SU-DHL-6 (cell line): ENCODE results near the gene ERO1A.

ENCODE experiments used
- H2AFZ ChIP-seq: fragments of 200-600 bp; sonication (generic); 2 replicates; pipeline ENCODE4 v1.6.1; 2014; ENCODE audit warnings: low read depth, mild to moderate bottlenecking, moderate library complexity, mixed read lengths, antibody characterized with exemption, low read length; ENCODE audit not compliant: severe bottlenecking
- H3F3A ChIP-seq: fragments of 200-600 bp; shearing (Covaris generic); 2 replicates; pipeline ENCODE4 v1.6.0; 2016; ENCODE audit warnings: antibody characterized with exemption, mild to moderate bottlenecking; ENCODE audit not compliant: insufficient read depth
- H3K27ac ChIP-seq: fragments of 200-600 bp; sonication (generic); 2 replicates; pipeline ENCODE4 v1.5.1; 2016; ENCODE audit warnings: low read depth, mild to moderate bottlenecking, low read length, moderate library complexity, mixed read lengths
- H3K27me3 ChIP-seq: fragments of 200-600 bp; sonication (generic), shearing (Covaris generic); 2 replicates; pipeline ENCODE4 v1.6.0; 2014; ENCODE audit warnings: mild to moderate bottlenecking, low read length
- H3K36me3 ChIP-seq: fragments of 200-600 bp; sonication (generic); 2 replicates; pipeline ENCODE4 v1.6.1; 2014; ENCODE audit warnings: mild to moderate bottlenecking, low read length, mixed read lengths
- H3K4me2 ChIP-seq: fragments of 300-600, 200-600 bp; shearing (Covaris generic), sonication (generic); 2 replicates; pipeline ENCODE4 v1.6.0; 2014; ENCODE audit warnings: low read length, low read depth, mild to moderate bottlenecking; ENCODE audit not compliant: poor library complexity, severe bottlenecking
- H3K4me3 ChIP-seq: fragments of 200-600 bp; sonication (generic); 2 replicates; pipeline ENCODE4 v1.5.1; 2014; ENCODE audit warnings: antibody characterized with exemption, low read length, mild to moderate bottlenecking, mixed read lengths; ENCODE audit not compliant: insufficient read depth, poor library complexity, severe bottlenecking
- H3K79me2 ChIP-seq: fragments of 200-600 bp; sonication (generic); 2 replicates; pipeline ENCODE4 v1.6.1; 2014; ENCODE audit warnings: mild to moderate bottlenecking, low read length, moderate library complexity; ENCODE audit not compliant: insufficient read depth
- H3K9ac ChIP-seq: fragments of 200-600 bp; sonication (generic); 2 replicates; pipeline ENCODE4 v1.7.0; 2014; ENCODE audit warnings: mild to moderate bottlenecking, low read length
- H3K9me2 ChIP-seq: fragments of 200-600 bp; sonication (generic); replicated peaks from 2 replicates; pipeline ENCODE4 v1.6.1; 2014; ENCODE audit warnings: low read length; ENCODE audit not compliant: insufficient read depth
- H3K9me3 ChIP-seq: fragments of 200-600 bp; sonication (generic); 2 replicates; pipeline ENCODE4 v1.6.1; 2014; ENCODE audit warnings: low read length, mixed read lengths; ENCODE audit not compliant: insufficient read depth
- H4K20me1 ChIP-seq: fragments of 200-600 bp; sonication (generic); 2 replicates; pipeline ENCODE4 v1.6.1; 2014; ENCODE audit warnings: low read depth, mild to moderate bottlenecking, antibody characterized with exemption, low read length, moderate library complexity, mixed read lengths
- CTCF ChIP-seq: fragments of 200-600 bp; sonication (generic); IDR thresholded peaks from one replicate; pipeline ENCODE4 v1.5.1; 2017; ENCODE audit warnings: antibody characterized with exemption, mild to moderate bottlenecking, low read length, moderate library complexity; ENCODE audit not compliant: insufficient read depth, poor library complexity, severe bottlenecking
- EZH2phosphoT487 ChIP-seq: fragments of 200-600 bp; sonication (generic), shearing (Covaris generic); conservative IDR thresholded peaks from 2 replicates; pipeline ENCODE4 v1.6.1; 2018; ENCODE audit warnings: mild to moderate bottlenecking, antibody characterized with exemption, low read length, moderate library complexity, mixed read lengths

Gene ERO1A

GRCh38 chr14:52683985-52684520, 11.3 kb downstream of the ERO1A start:
- Histone ChIP-seq H3K79me2 (peaks cover 62% of the 10 kb centered on the region), H3K4me2 (no peak overlapping the region), H3F3A (no peaks in the 10 kb centered on the region)

GRCh38 chr14:52678591-52678990, 16.8 kb downstream of the ERO1A start:
- Histone ChIP-seq H3K27me3 (no peaks in the 10 kb centered on the region), H3K27ac (no peak overlapping the region), H3K79me2 (peaks cover 8% of the 10 kb centered on the region), H3K9me3 (no peaks in the 10 kb centered on the region), H3K36me3 (peaks cover 36% of the 10 kb centered on the region), H3F3A (no peaks in the 10 kb centered on the region), H3K4me3 (no peak overlapping the region), H3K9ac (no peak overlapping the region), H4K20me1 (no peaks in the 10 kb centered on the region), H3K9me2 (no peaks in the 10 kb centered on the region), H3K4me2 (no peak overlapping the region), H2AFZ (no peak overlapping the region)
- TF ChIP-seq CTCF (no peak), EZH2phosphoT487 (no peak)

More at GRCh38 chr14:52683985-52684520, 11.3 kb downstream of the ERO1A start:
- TF ChIP-seq EZH2phosphoT487 (no peak), CTCF (no peak)
- Histone ChIP-seq H3K27ac (no peak overlapping the region), H3K9ac (no peak overlapping the region), H3K4me3 (no peak overlapping the region), H4K20me1 (peaks cover 19% of the 10 kb centered on the region; the same call in 1 of the 2 replicates), H3K36me3 (peaks cover 16% of the 10 kb centered on the region; the same call in 1 of the 2 replicates), H3K27me3 (no peaks in the 10 kb centered on the region), H3K9me3 (no peaks in the 10 kb centered on the region), H3K9me2 (no peaks in the 10 kb centered on the region), H2AFZ (no peak overlapping the region)

GRCh38 chr14:52663850-52664249, 31.5 kb downstream of the ERO1A start:
- no peaks in the 10 kb centered on the region for H3K9me3 ChIP-seq
- no peak overlapping the region for H3K9ac ChIP-seq
- H3K9me2 ChIP-seq, result no peaks in the 10 kb centered on the region
- H3K27ac ChIP-seq, result no peak overlapping the region
- no peaks in the 10 kb centered on the region for H3K79me2 ChIP-seq
- H3K4me2 ChIP-seq, result no peak overlapping the region
- H2AFZ ChIP-seq, result no peak overlapping the region
- TF ChIP-seq EZH2phosphoT487 (no peak), CTCF (no peak)
- peaks cover under 1% of the 10 kb centered on the region; the same call in 1 of the 2 replicates for H3F3A ChIP-seq
- H3K36me3 ChIP-seq, result peaks cover 17% of the 10 kb centered on the region; the same call in 1 of the 2 replicates
- H4K20me1 ChIP-seq, result no peaks in the 10 kb centered on the region
- no peaks in the 10 kb centered on the region for H3K27me3 ChIP-seq
- H3K4me3 ChIP-seq, result no peak overlapping the region
